Measurements from ENCODE around the gene CAPN14. TPM values are rescaled to one million over a fixed set of nuclear protein-coding genes. Genes with fewer than 3 reads are reported as not detected.

The CAPN14 gene
- total RNA-seq, 1 experiment from 2014 or later: 0.05 TPM

GRCh38 chr2:31221544-31221943 is 4.2 kb upstream of the CAPN14 start:
- Histone ChIP-seq H3K4me3 (ENCODE audit: low read depth in 2 of 2, low read length in 2 of 2) (no peak overlapping the region), H3K36me3 (ENCODE audit: control insufficient read depth, insufficient read depth, low read length) (no peaks in the 10 kb centered on the region; the same call in 1 of the 2 replicates), H3K4me1 (ENCODE audit: control insufficient read depth, insufficient read depth, low read length) (no peaks in the 10 kb centered on the region), H3K9me3 (ENCODE audit: control insufficient read depth, insufficient read depth, low read depth, low read length) (no peaks in the 10 kb centered on the region), H3K27ac (ENCODE audit: low read length) (no peak overlapping the region), H3K27me3 (ENCODE audit: control insufficient read depth, insufficient read depth, low read length) (peaks cover 25% of the 10 kb centered on the region)
- DNase-seq (ENCODE audit: low read depth, low spot score) (no peak), ATAC-seq (no peak)
- no TSS peak for BruUV-seq (replicated peaks)
- TF ChIP-seq REST (IDR thresholded peaks at IDR 0.05; ENCODE audit: insufficient read depth in 1 of 2, low read depth in 2 of 2, low read length in 1 of 2): no peak
- ChIA-PET POLR2A (no interaction called here), CTCF (no interaction called here)
- in situ Hi-C loops (cut with HindIII; ENCODE audit: low pct_unique_long_range_greater_than_20kb, low sequenced_read_pairs): no loop called here
- intact Hi-C loops (cut with micrococcal nuclease; ENCODE audit: unreplicated experiment): no loop called here

GRCh38 chr2:31219131-31219969 is 2.0 kb upstream of the CAPN14 start:
- no peaks in the 10 kb centered on the region for H3K4me1 ChIP-seq (ENCODE audit: control insufficient read depth, insufficient read depth, low read length)
- H3K27ac ChIP-seq (ENCODE audit: low read length): no peak overlapping the region
- POLR2A ChIA-PET: interaction anchor here (0.6 kb wide), 1 partner anchor 894 kb away, joined by 5 read pairs; no protein-coding TSS in a partner anchor
- CTCF ChIA-PET: no interaction called here
- peaks cover 17% of the 10 kb centered on the region for H3K27me3 ChIP-seq (ENCODE audit: control insufficient read depth, insufficient read depth, low read length)
- intact Hi-C loops (cut with micrococcal nuclease; ENCODE audit: unreplicated experiment) (no loop called here), in situ Hi-C loops (cut with HindIII; ENCODE audit: low pct_unique_long_range_greater_than_20kb, low sequenced_read_pairs) (no loop called here)
- DNase-seq (ENCODE audit: low read depth, low spot score): no peak
- no TSS peak for BruUV-seq (replicated peaks)
- no peak for ATAC-seq
- H3K4me3 ChIP-seq (ENCODE audit: low read depth in 2 of 2, low read length in 2 of 2): no peak overlapping the region
- H3K36me3 ChIP-seq (ENCODE audit: control insufficient read depth, insufficient read depth, low read length): no peaks in the 10 kb centered on the region
- no peak for TF ChIP-seq REST (IDR thresholded peaks at IDR 0.05; ENCODE audit: insufficient read depth in 1 of 2, low read depth in 2 of 2, low read length in 1 of 2)
- TF ChIP-seq TCF7L2 (IDR thresholded peaks at IDR 0.05; ENCODE audit: low read depth, low read length): no peak
- TF ChIP-seq SIN3A (IDR thresholded peaks at IDR 0.05; ENCODE audit: borderline replicate concordance, insufficient read depth, low read depth, low read length): no peak
- TF ChIP-seq, protein P1, sequence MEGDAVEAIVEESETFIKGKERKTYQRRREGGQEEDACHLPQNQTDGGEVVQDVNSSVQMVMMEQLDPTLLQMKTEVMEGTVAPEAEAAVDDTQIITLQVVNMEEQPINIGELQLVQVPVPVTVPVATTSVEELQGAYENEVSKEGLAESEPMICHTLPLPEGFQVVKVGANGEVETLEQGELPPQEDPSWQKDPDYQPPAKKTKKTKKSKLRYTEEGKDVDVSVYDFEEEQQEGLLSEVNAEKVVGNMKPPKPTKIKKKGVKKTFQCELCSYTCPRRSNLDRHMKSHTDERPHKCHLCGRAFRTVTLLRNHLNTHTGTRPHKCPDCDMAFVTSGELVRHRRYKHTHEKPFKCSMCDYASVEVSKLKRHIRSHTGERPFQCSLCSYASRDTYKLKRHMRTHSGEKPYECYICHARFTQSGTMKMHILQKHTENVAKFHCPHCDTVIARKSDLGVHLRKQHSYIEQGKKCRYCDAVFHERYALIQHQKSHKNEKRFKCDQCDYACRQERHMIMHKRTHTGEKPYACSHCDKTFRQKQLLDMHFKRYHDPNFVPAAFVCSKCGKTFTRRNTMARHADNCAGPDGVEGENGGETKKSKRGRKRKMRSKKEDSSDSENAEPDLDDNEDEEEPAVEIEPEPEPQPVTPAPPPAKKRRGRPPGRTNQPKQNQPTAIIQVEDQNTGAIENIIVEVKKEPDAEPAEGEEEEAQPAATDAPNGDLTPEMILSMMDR (IDR thresholded peaks at IDR 0.05): no peak
- no peaks in the 10 kb centered on the region for H3K9me3 ChIP-seq (ENCODE audit: control insufficient read depth, insufficient read depth, low read depth, low read length)

Measured in Panc1 (cell line).